Measurements from ENCODE around the gene VASH1.

VASH1 gene

DNA sequence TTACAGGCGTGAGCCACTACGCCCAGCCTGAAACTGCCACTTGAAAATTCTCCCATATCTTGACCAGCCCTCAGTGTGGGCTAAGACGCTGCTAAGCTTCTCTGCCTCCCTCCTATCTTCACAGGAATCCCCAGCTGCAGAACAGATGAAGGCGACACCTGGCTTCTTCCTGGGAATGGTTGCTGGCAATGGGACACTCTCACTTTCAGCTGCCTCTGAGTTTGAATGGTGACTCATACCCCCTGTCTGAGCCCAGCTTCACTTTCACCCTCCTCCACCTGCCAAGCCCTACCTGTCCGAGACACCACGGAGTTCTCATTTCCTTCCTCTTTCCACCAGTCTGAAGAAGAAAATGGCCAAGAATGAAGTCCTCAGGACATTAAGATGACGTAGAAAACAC lies 18.3 kb upstream of the VASH1 start:
- FAIRE-seq (no peak), DNase-seq (ENCODE audit: insufficient read length, low spot score) (no peak)
- TF ChIP-seq, protein P1, sequence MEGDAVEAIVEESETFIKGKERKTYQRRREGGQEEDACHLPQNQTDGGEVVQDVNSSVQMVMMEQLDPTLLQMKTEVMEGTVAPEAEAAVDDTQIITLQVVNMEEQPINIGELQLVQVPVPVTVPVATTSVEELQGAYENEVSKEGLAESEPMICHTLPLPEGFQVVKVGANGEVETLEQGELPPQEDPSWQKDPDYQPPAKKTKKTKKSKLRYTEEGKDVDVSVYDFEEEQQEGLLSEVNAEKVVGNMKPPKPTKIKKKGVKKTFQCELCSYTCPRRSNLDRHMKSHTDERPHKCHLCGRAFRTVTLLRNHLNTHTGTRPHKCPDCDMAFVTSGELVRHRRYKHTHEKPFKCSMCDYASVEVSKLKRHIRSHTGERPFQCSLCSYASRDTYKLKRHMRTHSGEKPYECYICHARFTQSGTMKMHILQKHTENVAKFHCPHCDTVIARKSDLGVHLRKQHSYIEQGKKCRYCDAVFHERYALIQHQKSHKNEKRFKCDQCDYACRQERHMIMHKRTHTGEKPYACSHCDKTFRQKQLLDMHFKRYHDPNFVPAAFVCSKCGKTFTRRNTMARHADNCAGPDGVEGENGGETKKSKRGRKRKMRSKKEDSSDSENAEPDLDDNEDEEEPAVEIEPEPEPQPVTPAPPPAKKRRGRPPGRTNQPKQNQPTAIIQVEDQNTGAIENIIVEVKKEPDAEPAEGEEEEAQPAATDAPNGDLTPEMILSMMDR (IDR thresholded peaks at IDR 0.05; ENCODE audit: insufficient read depth, missing control alignments) = no peak

DNA sequence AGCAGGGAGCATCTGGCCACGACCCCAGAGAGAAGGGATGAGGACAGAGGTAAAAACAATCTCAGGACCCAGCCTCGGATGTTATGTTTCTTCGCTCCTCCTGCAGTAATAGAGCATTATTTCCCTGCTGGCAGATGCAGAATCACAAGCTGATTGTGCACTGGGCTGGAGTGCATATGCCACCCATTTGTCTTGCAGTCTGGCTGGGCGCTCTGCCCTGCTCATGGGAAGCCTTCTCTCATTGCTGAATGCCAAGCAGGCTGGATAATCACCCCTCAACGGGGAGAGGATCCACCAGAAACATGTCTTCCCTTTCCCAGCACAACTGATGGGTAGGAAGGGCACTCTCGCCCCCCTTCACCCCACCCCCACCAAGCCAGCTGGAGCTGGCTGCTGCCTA lies 8.5 kb upstream of the VASH1 start:
- FAIRE-seq = no peak
- DNase-seq (ENCODE audit: insufficient read length, low spot score) = no peak

DNA sequence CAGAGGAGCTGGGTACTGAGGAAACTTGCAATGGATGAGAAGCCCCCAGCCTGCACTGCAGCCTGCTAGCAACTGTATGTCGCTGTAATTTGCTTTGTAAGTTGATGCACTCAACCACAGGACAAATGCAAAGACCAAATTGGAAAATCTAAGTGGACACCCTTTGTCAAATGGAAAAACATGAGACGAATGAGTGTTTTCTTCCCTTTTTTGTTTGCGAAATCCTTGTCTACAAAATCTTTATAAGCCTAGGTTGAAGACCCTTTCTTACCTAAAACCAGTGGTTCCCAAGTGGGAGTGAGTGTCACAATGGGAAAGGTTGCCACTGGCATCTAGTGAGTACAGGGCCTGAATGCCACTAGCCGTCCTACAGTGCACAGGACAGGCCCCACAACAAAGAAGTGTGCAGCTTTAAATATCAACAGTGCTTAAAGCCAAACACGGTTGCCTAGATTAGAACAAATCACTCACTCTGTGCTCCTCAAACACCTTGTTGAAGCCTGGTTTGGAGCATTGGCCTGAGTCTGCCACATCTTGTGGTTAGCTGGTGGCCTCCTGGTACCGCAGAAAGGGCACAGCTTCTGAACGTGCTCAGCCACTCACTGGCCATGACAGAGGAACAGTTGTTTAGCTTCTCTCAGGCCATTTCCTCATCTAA lies 7.6 kb upstream of the VASH1 start:
- TF ChIP-seq, protein P1 (IDR thresholded peaks at IDR 0.05; ENCODE audit: insufficient read depth, missing control alignments) = no peak
- DNase-seq (ENCODE audit: insufficient read length, low spot score) (no peak), FAIRE-seq (no peak)

More for the DNA sequence above, 8.5 kb upstream of the VASH1 start:
- TF ChIP-seq, protein P1 (IDR thresholded peaks at IDR 0.05; ENCODE audit: insufficient read depth, missing control alignments) = no peak

DNA sequence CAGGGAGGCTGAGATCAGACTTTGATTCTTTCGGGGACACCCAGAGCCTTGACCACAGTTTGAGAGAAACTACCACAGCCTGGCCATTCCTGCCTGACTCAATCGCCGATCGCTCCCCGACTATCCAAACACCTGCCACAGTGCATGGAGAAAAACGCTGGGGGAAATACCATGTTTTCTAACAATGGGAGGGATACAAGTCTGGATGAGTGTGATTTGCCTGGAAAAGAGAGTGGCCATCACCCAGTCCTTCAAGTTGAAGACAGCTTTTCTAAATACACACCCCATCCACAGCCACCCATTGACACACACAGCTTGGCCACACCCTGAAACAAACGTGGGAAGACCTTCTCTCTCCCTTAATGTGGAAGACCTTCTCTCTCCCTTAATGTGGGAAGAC lies 6.7 kb upstream of the VASH1 start:
- DNase-seq (ENCODE audit: insufficient read length, low spot score) (no peak), FAIRE-seq (no peak)
- TF ChIP-seq, protein P1 (IDR thresholded peaks at IDR 0.05; ENCODE audit: insufficient read depth, missing control alignments) = no peak

DNA sequence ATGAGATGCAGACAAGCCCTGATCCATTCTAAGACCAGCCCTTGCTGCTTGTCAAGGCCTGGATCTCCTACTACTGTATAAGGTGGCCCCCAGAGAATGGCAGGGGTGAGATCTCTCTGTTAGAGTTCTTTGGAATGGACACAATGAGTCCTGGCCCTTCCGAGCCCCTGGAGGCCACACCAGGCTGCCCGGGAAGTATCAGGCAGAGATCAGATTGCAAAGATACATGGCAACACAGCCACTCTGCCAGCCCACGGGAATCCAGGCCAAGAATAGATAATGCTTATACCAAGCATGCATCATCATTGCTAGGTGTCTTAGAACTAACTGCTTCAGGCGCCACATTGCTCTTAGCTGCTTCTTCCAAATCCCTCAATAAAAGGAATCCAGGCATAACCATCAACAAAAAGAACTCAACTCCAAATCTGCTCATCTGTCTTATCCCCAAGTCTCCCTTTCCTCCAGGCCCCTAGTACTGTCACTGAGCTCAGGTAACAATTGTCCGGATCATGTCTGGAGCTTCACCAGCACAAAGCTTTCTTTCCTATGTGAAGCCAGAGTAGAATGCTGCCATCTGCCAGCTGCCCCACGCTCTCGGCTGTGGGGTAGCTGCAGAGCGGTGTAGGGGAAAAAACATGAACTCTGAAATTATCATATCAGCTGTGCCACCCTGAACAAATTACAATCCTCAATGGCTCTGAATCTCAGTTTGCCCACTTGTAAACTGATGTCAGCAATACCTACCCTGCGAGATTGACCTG lies 5.5 kb upstream of the VASH1 start:
- TF ChIP-seq, protein P1 (IDR thresholded peaks at IDR 0.05; ENCODE audit: insufficient read depth, missing control alignments) = no peak
- DNase-seq (ENCODE audit: insufficient read length, low spot score) (no peak), FAIRE-seq (no peak)

DNA sequence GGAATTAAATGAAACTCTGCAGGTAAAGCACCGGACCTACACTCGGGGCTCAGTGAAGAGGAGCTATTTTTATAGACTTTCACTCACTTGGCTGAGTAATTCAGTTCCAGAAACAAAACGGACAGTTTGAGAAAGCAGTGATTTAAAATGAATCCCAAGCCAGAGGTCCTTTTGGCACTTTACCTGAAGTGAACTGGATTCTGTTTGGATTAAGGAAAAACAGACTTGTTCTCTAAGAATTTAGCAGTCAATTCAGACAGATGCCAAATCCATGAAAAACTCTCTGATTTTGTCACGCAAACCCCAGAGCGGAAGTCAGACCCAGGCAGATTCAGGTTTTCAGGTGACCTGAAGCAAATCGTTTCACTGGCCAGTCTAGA lies 4.9 kb upstream of the VASH1 start:
- TF ChIP-seq, protein P1 (IDR thresholded peaks at IDR 0.05; ENCODE audit: insufficient read depth, missing control alignments) = no peak
- no peak for FAIRE-seq
- DNase-seq (ENCODE audit: insufficient read length, low spot score) = peak; percentile 9

DNA sequence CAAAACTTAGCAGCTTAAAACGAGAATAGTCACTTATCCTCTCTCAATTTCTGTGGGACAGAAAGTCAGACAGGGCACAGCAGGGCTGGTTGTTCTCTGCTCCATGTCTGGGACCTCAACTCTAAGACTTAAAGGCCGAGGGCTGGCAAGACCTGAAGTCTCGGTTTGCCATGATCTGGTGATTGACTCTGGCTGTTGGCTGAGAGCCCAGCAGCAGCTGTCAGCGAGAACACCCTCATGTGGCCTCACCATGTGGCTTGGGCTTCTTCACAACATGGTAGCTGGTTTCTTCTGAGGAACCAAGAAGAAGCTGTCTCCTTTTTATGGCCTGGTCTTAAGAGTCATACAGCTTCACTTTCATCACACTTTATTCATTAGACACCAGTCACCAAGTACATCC lies 1.7 kb upstream of the VASH1 start:
- FAIRE-seq (no peak), DNase-seq (ENCODE audit: insufficient read length, low spot score) (no peak)
- TF ChIP-seq, protein P1 (IDR thresholded peaks at IDR 0.05; ENCODE audit: insufficient read depth, missing control alignments) = no peak

Measured in D721Med (cell line).